ENCODE results near the gene SLC2A10. TPM values are rescaled to one million over a fixed set of nuclear protein-coding genes. Genes with fewer than 3 reads are reported as not detected.

Gene SLC2A10
- total RNA-seq, 4 donors from 2014 or later: 0.36 to 4.0 (median 2.4) TPM

- intact Hi-C loops (cut with DNase I; ENCODE audit: low total_unique reads): no loop called here
- no peak overlapping the region for H3K27ac ChIP-seq
These were observed 25.3 kb upstream of the SLC2A10 start for GRCh38 chr20:46683939-46684750.

GRCh38 chr20:46688151-46689081 lies 21.0 kb upstream of the SLC2A10 start:
- ATAC-seq (peak; percentile 1 to 13), DNase-seq (no peak)
- Histone ChIP-seq H3K4me3 (peak overlapping the region; percentile 73 to 93 (median 80)), H3K27ac (peak overlapping the region; percentile 86 to 97 (median 92)), H3K4me1 (peaks cover 33 to 36% of the 10 kb centered on the region in 2 donors), H3K9me3 (no peaks in the 10 kb centered on the region), H3K27me3 (no peaks in the 10 kb centered on the region), H3K36me3 (no peaks in the 10 kb centered on the region)
- intact Hi-C loops (cut with DNase I; ENCODE audit: low total_unique reads) (no loop called here), in situ Hi-C loops (cut with MboI; ENCODE audit: low sequenced_read_pairs in 4 of 4) (no loop called here)
- TF ChIP-seq POLR2A (IDR thresholded peaks at IDR 0.05) (no peak), CTCF (IDR thresholded peaks at IDR 0.05 in 4 of 5, conservative IDR thresholded peaks at IDR 0.05 in 1 of 5) (no peak)

More at GRCh38 chr20:46683939-46684750, 25.3 kb upstream of the SLC2A10 start:
- Histone ChIP-seq H3K4me1 (peaks cover 34 to 40% of the 10 kb centered on the region in 2 donors), H3K36me3 (no peaks in the 10 kb centered on the region), H3K27me3 (no peaks in the 10 kb centered on the region), H3K4me3 (peak overlapping the region in 2 of 4 donors; percentile 8 to 13), H3K9me3 (no peaks in the 10 kb centered on the region)
- in situ Hi-C loops (cut with MboI; ENCODE audit: low sequenced_read_pairs in 4 of 4): no loop called here
- DNase-seq (no peak), ATAC-seq (peak; percentile 32 to 37)
- TF ChIP-seq CTCF (IDR thresholded peaks at IDR 0.05 in 4 of 5, conservative IDR thresholded peaks at IDR 0.05 in 1 of 5) (no peak), POLR2A (IDR thresholded peaks at IDR 0.05) (no peak)

GRCh38 chr20:46689082-46689753 lies 20.2 kb upstream of the SLC2A10 start, which contains the start of gene TP53RK:
Gene TP53RK, minus strand, starts transcription at chr20:46689444. Its CDS starts 30 bp downstream, at chr20:46689414.
- peak; percentile 78 to 87 for TF ChIP-seq POLR2A (IDR thresholded peaks at IDR 0.05)
- TF ChIP-seq CTCF (IDR thresholded peaks at IDR 0.05 in 4 of 5, conservative IDR thresholded peaks at IDR 0.05 in 1 of 5): peak; percentile 46 to 62 (median 59)
- intact Hi-C loops (cut with DNase I; ENCODE audit: low total_unique reads): no loop called here
- no peaks in the 10 kb centered on the region for H3K9me3 ChIP-seq

GRCh38 chr20:46689754-46690085 lies 19.7 kb upstream of the SLC2A10 start:
- intact Hi-C loops (cut with DNase I; ENCODE audit: low total_unique reads): no loop called here
- no peaks in the 10 kb centered on the region for H3K9me3 ChIP-seq
- in situ Hi-C loops (cut with MboI; ENCODE audit: low sequenced_read_pairs in 4 of 4): no loop called here
- no peak for ATAC-seq
- TF ChIP-seq POLR2A (IDR thresholded peaks at IDR 0.05) (no peak), CTCF (IDR thresholded peaks at IDR 0.05 in 4 of 5, conservative IDR thresholded peaks at IDR 0.05 in 1 of 5) (no peak)
- H3K36me3 ChIP-seq: no peaks in the 10 kb centered on the region
- peak overlapping the region; percentile 73 to 93 (median 80) for H3K4me3 ChIP-seq
- no peaks in the 10 kb centered on the region for H3K27me3 ChIP-seq
- peaks cover 28 to 33% of the 10 kb centered on the region in 2 donors for H3K4me1 ChIP-seq
- peak overlapping the region; percentile 86 to 97 (median 92) for H3K27ac ChIP-seq
- DNase-seq: no peak

More at GRCh38 chr20:46689082-46689753, 20.2 kb upstream of the SLC2A10 start, which contains the start of gene TP53RK:
- peaks cover 28 to 33% of the 10 kb centered on the region in 2 donors for H3K4me1 ChIP-seq
- H3K27ac ChIP-seq: peak within 1 kb of the TSS; percentile 86 to 97 (median 92)
- peak within 1 kb of the TSS; percentile 73 to 93 (median 80) for H3K4me3 ChIP-seq
- in situ Hi-C loops (cut with MboI; ENCODE audit: low sequenced_read_pairs in 4 of 4): no loop called here
- peak; percentile 98 to 99 for DNase-seq
- no peaks in the 10 kb centered on the region for H3K36me3 ChIP-seq
- peak; percentile 97 to 98 for ATAC-seq
- no peaks in the 10 kb centered on the region for H3K27me3 ChIP-seq
